ENCODE measurements around the gene OARD1. TPM values are rescaled to one million over a fixed set of nuclear protein-coding genes. Genes with fewer than 3 reads are reported as not detected.

Gene OARD1
- total RNA-seq, 1 donor from 2014 or later = 24.4 TPM

DNA sequence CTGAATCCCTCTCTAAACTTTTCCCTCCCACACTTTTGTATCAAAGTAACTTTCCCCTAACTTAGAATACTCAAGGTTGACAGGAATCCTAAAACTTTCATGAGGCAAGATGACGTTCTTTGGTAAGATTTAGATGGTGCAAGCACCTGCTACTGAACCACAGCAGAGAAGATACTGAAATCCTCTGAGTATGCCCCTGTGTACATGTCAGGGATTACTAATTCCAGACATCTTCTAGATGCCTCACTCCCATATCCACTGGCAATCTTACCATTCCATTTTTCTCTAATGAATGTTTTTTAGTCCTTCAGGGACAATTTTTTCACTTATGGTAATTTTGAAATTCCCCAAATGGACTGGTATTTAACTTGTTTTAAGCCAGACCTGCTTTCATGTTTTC lies 10.1 kb downstream of the OARD1 start:
- Mint-ChIP-seq H3K27ac (ENCODE audit: unreplicated experiment) (no peak overlapping the region), H3K4me1 (ENCODE audit: low read depth, unreplicated experiment) (peaks cover 29% of the 10 kb centered on the region), H3K9me3 (ENCODE audit: unreplicated experiment) (peaks cover 3% of the 10 kb centered on the region), H3K36me3 (ENCODE audit: unreplicated experiment) (no peaks in the 10 kb centered on the region), H3K27me3 (ENCODE audit: unreplicated experiment) (no peaks in the 10 kb centered on the region), H3K4me3 (ENCODE audit: unreplicated experiment) (no peak overlapping the region)
- DNase-seq = no peak
- TF ChIP-seq, protein P1, sequence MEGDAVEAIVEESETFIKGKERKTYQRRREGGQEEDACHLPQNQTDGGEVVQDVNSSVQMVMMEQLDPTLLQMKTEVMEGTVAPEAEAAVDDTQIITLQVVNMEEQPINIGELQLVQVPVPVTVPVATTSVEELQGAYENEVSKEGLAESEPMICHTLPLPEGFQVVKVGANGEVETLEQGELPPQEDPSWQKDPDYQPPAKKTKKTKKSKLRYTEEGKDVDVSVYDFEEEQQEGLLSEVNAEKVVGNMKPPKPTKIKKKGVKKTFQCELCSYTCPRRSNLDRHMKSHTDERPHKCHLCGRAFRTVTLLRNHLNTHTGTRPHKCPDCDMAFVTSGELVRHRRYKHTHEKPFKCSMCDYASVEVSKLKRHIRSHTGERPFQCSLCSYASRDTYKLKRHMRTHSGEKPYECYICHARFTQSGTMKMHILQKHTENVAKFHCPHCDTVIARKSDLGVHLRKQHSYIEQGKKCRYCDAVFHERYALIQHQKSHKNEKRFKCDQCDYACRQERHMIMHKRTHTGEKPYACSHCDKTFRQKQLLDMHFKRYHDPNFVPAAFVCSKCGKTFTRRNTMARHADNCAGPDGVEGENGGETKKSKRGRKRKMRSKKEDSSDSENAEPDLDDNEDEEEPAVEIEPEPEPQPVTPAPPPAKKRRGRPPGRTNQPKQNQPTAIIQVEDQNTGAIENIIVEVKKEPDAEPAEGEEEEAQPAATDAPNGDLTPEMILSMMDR (IDR thresholded peaks at IDR 0.05; ENCODE audit: partially characterized antibody, unreplicated experiment) = no peak

DNA sequence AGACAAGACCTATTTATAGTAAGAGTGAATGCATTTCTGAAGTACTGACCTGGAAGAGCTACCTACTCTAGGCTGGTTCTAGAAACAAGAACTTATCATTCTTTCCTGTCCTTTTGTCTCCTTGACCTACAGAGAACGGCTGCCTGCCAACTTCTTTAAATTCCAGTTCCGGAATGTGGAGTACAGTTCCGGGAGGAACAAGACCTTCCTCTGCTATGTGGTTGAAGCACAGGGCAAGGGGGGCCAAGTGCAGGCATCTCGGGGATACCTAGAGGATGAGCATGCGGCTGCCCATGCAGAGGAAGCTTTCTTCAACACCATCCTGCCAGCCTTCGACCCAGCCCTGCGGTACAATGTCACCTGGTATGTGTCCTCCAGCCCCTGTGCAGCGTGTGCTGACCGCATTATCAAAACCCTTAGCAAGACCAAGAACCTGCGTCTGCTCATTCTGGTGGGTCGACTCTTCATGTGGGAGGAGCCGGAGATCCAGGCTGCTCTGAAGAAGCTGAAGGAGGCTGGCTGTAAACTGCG lies 10.9 kb downstream of the OARD1 start:
- peaks cover 25% of the 10 kb centered on the region for H3K4me1 Mint-ChIP-seq (ENCODE audit: low read depth, unreplicated experiment)
- peaks cover 3% of the 10 kb centered on the region for H3K9me3 Mint-ChIP-seq (ENCODE audit: unreplicated experiment)
- no peak overlapping the region for H3K27ac Mint-ChIP-seq (ENCODE audit: unreplicated experiment)

DNA sequence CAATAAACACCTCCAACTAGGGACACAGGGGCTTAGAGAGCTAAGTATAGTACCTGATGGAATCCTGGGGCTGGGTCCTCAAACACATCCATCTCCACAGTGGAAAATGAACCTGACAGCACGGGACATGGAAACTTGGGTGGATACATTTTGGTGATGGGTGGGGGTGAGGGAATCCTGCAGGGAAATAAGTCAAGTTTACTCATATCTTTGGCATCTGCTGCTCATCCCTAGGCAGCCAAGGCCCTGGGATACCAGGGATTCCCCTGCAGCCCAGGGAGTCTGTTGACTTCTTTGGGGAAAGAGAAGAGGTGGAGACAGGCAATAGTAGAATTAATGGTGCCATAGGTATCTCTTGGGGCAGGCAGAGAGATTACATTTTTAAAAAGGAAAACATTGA lies 12.6 kb downstream of the OARD1 start:
- no peaks in the 10 kb centered on the region for H3K36me3 Mint-ChIP-seq (ENCODE audit: unreplicated experiment)
- TF ChIP-seq, protein P1 (IDR thresholded peaks at IDR 0.05; ENCODE audit: partially characterized antibody, unreplicated experiment) = no peak
- H3K4me3 Mint-ChIP-seq (ENCODE audit: unreplicated experiment) = no peak overlapping the region
- peaks cover 4% of the 10 kb centered on the region for H3K27me3 Mint-ChIP-seq (ENCODE audit: unreplicated experiment)
- peaks cover 28% of the 10 kb centered on the region for H3K4me1 Mint-ChIP-seq (ENCODE audit: low read depth, unreplicated experiment)
- no peak for DNase-seq
- H3K27ac Mint-ChIP-seq (ENCODE audit: unreplicated experiment) = no peak overlapping the region
- H3K9me3 Mint-ChIP-seq (ENCODE audit: unreplicated experiment) = peaks cover 13% of the 10 kb centered on the region

More for the DNA sequence above, 10.9 kb downstream of the OARD1 start:
- Mint-ChIP-seq H3K4me3 (ENCODE audit: unreplicated experiment) (no peak overlapping the region), H3K36me3 (ENCODE audit: unreplicated experiment) (no peaks in the 10 kb centered on the region), H3K27me3 (ENCODE audit: unreplicated experiment) (no peaks in the 10 kb centered on the region)
- DNase-seq = no peak
- TF ChIP-seq, protein P1 (IDR thresholded peaks at IDR 0.05; ENCODE audit: partially characterized antibody, unreplicated experiment) = no peak

DNA sequence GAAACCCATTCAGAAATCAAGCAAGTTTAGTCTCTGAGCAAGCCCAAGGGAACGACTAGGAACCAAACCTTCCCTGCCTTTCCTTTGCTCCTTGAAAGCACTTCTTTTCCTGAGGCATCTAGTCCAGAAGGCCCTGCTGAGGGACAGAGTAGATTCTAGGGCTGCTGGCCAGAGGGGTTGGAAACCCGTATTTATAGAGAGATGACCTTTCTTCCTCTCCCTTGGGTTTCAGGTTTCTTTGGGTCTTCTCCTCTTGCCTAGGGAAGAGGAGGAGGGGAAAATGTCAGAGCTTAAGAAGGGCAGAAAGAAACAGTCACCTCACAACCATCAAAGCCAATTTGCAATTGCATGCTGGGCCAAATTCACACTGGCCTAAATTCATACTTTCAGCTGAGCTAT lies 13.4 kb downstream of the OARD1 start:
- Mint-ChIP-seq H3K4me1 (ENCODE audit: low read depth, unreplicated experiment) (peaks cover 28% of the 10 kb centered on the region), H3K27ac (ENCODE audit: unreplicated experiment) (no peak overlapping the region), H3K4me3 (ENCODE audit: unreplicated experiment) (no peak overlapping the region), H3K36me3 (ENCODE audit: unreplicated experiment) (no peaks in the 10 kb centered on the region), H3K27me3 (ENCODE audit: unreplicated experiment) (peaks cover 4% of the 10 kb centered on the region), H3K9me3 (ENCODE audit: unreplicated experiment) (peaks cover 13% of the 10 kb centered on the region)
- TF ChIP-seq, protein P1 (IDR thresholded peaks at IDR 0.05; ENCODE audit: partially characterized antibody, unreplicated experiment) = no peak
- no peak for DNase-seq

DNA sequence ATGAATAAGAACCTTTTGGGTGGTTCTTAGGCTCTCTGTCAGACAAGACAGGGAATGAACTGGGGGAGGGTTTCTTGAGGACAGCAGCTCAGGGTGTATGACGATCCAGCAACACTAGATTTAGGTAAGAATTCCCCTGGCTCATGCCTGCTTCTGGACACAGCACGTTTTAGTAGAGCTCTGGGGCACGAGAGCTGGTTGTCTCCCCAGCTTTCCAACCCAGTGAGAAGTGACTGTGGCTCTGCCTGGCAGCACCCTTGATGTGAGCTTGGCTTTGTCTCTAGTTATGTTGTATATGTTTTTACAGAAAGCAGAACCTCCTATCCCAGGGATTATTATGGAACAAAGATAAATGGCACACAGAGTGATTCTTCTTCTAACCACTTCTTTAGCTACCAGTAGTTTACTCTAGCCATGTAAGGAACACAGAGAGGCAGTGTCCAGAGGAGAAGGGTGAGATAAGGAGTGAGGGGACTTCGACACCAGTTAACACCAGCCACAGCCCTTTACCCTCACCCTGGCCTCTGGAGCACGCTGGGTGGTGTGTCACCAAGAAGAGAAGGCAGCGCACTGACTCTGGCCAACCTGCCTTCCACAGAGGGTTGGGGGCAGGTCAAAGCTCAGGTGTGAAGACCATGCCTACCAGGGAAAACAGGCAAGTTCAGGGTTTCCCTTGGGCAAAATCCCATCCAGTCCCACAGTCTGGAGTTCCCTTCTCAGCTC lies 15.2 kb downstream of the OARD1 start:
- H3K27me3 Mint-ChIP-seq (ENCODE audit: unreplicated experiment) = peaks cover 4% of the 10 kb centered on the region
- no peak overlapping the region for H3K27ac Mint-ChIP-seq (ENCODE audit: unreplicated experiment)
- peaks cover 30% of the 10 kb centered on the region for H3K4me1 Mint-ChIP-seq (ENCODE audit: low read depth, unreplicated experiment)

More for the DNA sequence above, 15.2 kb downstream of the OARD1 start:
- TF ChIP-seq, protein P1 (IDR thresholded peaks at IDR 0.05; ENCODE audit: partially characterized antibody, unreplicated experiment) = no peak
- Mint-ChIP-seq H3K9me3 (ENCODE audit: unreplicated experiment) (peaks cover 15% of the 10 kb centered on the region), H3K36me3 (ENCODE audit: unreplicated experiment) (no peaks in the 10 kb centered on the region), H3K4me3 (ENCODE audit: unreplicated experiment) (peak overlapping the region; percentile 13)
- DNase-seq = no peak
